ENCODE measurements around the gene MAGI2. TPM values are rescaled to one million over a fixed set of nuclear protein-coding genes. Genes with fewer than 3 reads are reported as not detected.
A peak's percentile ranks its signal among the peaks of the same experiment; 100 is the strongest.

Gene MAGI2
- total RNA-seq, 1 experiment from 2014 or later, result 14.3 TPM

DNA sequence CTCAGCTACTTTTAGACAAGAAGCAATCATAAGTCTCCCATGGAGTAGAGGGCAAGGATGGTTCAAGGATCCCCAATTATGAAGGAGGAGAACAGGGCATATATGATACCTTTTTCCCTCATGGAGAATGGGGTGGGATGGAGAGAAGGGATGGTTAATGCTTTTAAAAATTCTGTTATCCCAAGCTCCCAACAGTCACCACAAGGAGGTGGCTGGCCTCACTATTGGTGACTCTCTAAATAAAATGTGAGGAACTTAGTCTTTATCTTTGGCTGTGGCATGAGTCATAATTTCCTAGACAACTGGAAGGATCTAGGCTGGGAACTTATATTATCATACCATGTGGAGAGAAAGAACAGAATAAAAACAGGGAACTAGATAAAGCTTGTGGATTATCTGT, 1357.9 kb downstream of the MAGI2 start:
- Histone ChIP-seq H4K8ac (replicated peaks; ENCODE audit: insufficient read length, low read depth, low read length) (no peak overlapping the region), H3K56ac (ENCODE audit: insufficient read length, low read depth, low read length) (no peak overlapping the region), H3K4ac (ENCODE audit: low read depth, low read length) (no peak overlapping the region), H3K79me2 (ENCODE audit: insufficient read depth, low read length) (no peaks in the 10 kb centered on the region), H2AK5ac (ENCODE audit: insufficient read length, low read length) (no peak overlapping the region), H2BK12ac (ENCODE audit: insufficient read length, low read depth, low read length) (no peak overlapping the region), H3K18ac (ENCODE audit: insufficient read length, low read depth, low read length) (no peak overlapping the region), H3K4me1 (ENCODE audit: insufficient read depth, low read length) (no peaks in the 10 kb centered on the region), H2BK5ac (ENCODE audit: insufficient read length, low read length) (no peak overlapping the region), H3K14ac (ENCODE audit: insufficient read depth, low read length) (no peak overlapping the region), H2BK15ac (ENCODE audit: low read depth, low read length) (no peak overlapping the region), H4K20me1 (ENCODE audit: control insufficient read depth, insufficient read depth, insufficient read length) (no peaks in the 10 kb centered on the region), H4K5ac (ENCODE audit: insufficient read length, low read depth, low read length) (no peak overlapping the region), H3K79me1 (ENCODE audit: insufficient read depth, low read depth, low read length, poor library complexity, severe bottlenecking) (no peaks in the 10 kb centered on the region), H2AFZ (ENCODE audit: low read length) (no peak overlapping the region), H3K23me2 (ENCODE audit: insufficient read length, low read depth, low read length, poor library complexity, severe bottlenecking) (no peaks in the 10 kb centered on the region), H3T11ph (ENCODE audit: low read length) (no peak overlapping the region), H2BK120ac (ENCODE audit: low read depth, low read length, poor library complexity, severe bottlenecking) (no peak overlapping the region), H4K91ac (ENCODE audit: insufficient read length, low read depth, low read length) (no peak overlapping the region), H2BK20ac (ENCODE audit: low read depth, low read length, poor library complexity, severe bottlenecking) (no peak overlapping the region), H3K23ac (ENCODE audit: insufficient read length, low read depth, low read length) (no peak overlapping the region), H3K9me3 (ENCODE audit: control insufficient read depth, low read depth, low read length) (no peaks in the 10 kb centered on the region), H3K9ac (ENCODE audit: extremely low read depth, insufficient read length, low read length) (no peak overlapping the region), H3K4me2 (ENCODE audit: insufficient read depth, insufficient read length, low read length) (no peak overlapping the region), H3K27me3 (ENCODE audit: insufficient read depth, low read length) (no peaks in the 10 kb centered on the region), H3K27ac (ENCODE audit: insufficient read length, low read depth, low read length) (no peak overlapping the region)
- Mint-ChIP-seq H3K36me3 (ENCODE audit: insufficient read depth in 1 of 3, low read depth in 3 of 3) (no peaks in the 10 kb centered on the region), H3K27me3 (ENCODE audit: low read depth) (no peaks in the 10 kb centered on the region), H3K4me3 (no peak overlapping the region), H3K4me1 (no peaks in the 10 kb centered on the region), H3K27ac (no peak overlapping the region), H3K9me3 (no peaks in the 10 kb centered on the region)
- TF ChIP-seq, protein P1, sequence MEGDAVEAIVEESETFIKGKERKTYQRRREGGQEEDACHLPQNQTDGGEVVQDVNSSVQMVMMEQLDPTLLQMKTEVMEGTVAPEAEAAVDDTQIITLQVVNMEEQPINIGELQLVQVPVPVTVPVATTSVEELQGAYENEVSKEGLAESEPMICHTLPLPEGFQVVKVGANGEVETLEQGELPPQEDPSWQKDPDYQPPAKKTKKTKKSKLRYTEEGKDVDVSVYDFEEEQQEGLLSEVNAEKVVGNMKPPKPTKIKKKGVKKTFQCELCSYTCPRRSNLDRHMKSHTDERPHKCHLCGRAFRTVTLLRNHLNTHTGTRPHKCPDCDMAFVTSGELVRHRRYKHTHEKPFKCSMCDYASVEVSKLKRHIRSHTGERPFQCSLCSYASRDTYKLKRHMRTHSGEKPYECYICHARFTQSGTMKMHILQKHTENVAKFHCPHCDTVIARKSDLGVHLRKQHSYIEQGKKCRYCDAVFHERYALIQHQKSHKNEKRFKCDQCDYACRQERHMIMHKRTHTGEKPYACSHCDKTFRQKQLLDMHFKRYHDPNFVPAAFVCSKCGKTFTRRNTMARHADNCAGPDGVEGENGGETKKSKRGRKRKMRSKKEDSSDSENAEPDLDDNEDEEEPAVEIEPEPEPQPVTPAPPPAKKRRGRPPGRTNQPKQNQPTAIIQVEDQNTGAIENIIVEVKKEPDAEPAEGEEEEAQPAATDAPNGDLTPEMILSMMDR (conservative IDR thresholded peaks at IDR 0.05), result peak; percentile 30; the same call in 1 of the 3 replicates
- DNase-seq, result no peak
